B cell (primary cell): ENCODE results near the gene FCN2. TPM values are rescaled to one million over a fixed set of nuclear protein-coding genes. Genes with fewer than 3 reads are reported as not detected.

Source experiments
- ATAC-seq: fragments of 200-7000 bp; cut with Tn5 transposase; one replicate; pipeline ENCODE4 v1.10.0; 2021; ENCODE audit warnings: low read depth, mild to moderate bottlenecking, moderate number of reproducible peaks, moderate library complexity
- CTCF ChIA-PET: fragments of 350-600 bp; sonication (Branson Sonifier 250); formaldehyde crosslinking; loops from one replicate; lab custom pipeline; 2021; ENCODE audit warnings: antibody characterized with exemption, inconsistent platforms; lab: Charles Lee
- POLR2A ChIA-PET: fragments of 350-600 bp; sonication (Branson Sonifier 250); formaldehyde crosslinking; loops from one replicate; lab custom pipeline; 2021; ENCODE audit warnings: antibody characterized with exemption; lab: Charles Lee
- DNase-seq: peaks from one replicate; pipeline ENCODE4 v3.0.0; 2013
- H2AFZ ChIP-seq: 2 replicates; pipeline ENCODE4 v1.6.1; 2012; ENCODE audit warnings: mild to moderate bottlenecking, low read depth, low read length; ENCODE audit not compliant: insufficient read depth, poor library complexity, severe bottlenecking
- H3K27ac ChIP-seq, 2 donors: 1 replicate in 1 of 2; 2 replicates in 1 of 2; pipeline ENCODE4 v1.5.1; 2012 to 2013; ENCODE audit warnings: low read length in 2 of 2, mild to moderate bottlenecking in 2 of 2, moderate library complexity in 1 of 2
- H3K27me3 ChIP-seq, 4 experiments: fragments of 200-600 bp in 1 of 4; sonication (generic) in 1 of 4; replicated peaks in 1 of 4; 1 replicate in 2 of 4; 2 replicates in 2 of 4; pipeline versions ENCODE4 v1.6.1 to v1.7.0; 2013 to 2016; ENCODE audit warnings: low read length in 3 of 4, mild to moderate bottlenecking in 2 of 4, mixed read lengths in 1 of 4, moderate library complexity in 1 of 4; ENCODE audit not compliant: insufficient read depth in 4 of 4, control insufficient read depth in 3 of 4; ENCODE audit errors: control extremely low read depth in 1 of 4
- H3K36me3 ChIP-seq, 2 experiments: replicated peaks in 1 of 2; 1 replicate in 1 of 2; 2 replicates in 1 of 2; pipeline versions ENCODE4 v1.6.1 to v1.7.1; 2013; ENCODE audit warnings: low read length in 1 of 2; ENCODE audit not compliant: insufficient read depth in 2 of 2, control insufficient read depth in 1 of 2; ENCODE audit errors: control extremely low read depth in 1 of 2, extremely low read depth in 1 of 2
- H3K4me1 ChIP-seq, 2 donors: fragments of 200-600 bp in 1 of 2; sonication (generic) in 1 of 2; 1 replicate in 1 of 2; 2 replicates in 1 of 2; pipeline versions ENCODE4 v1.5.1 to v1.6.1; 2013 to 2017; ENCODE audit warnings: low read length in 2 of 2; ENCODE audit not compliant: control insufficient read depth in 2 of 2, insufficient read depth in 2 of 2
- H3K4me2 ChIP-seq: replicated peaks from 2 replicates; pipeline ENCODE3; 2012; ENCODE audit warnings: mild to moderate bottlenecking, low read depth, low read length; ENCODE audit not compliant: poor library complexity, severe bottlenecking
- H3K4me3 ChIP-seq, 5 experiments: fragments of 200-600 bp in 1 of 5; sonication (generic) in 1 of 5; 1 replicate in 3 of 5; 2 replicates in 2 of 5; pipeline versions ENCODE4 v1.5.1 to v1.7.0; 2011 to 2016; ENCODE audit warnings: low read length in 4 of 5, mild to moderate bottlenecking in 4 of 5, low read depth in 2 of 5, control low read depth in 1 of 5, moderate library complexity in 1 of 5; ENCODE audit not compliant: insufficient read depth in 1 of 5; ENCODE audit errors: control extremely low read depth in 1 of 5, extremely low read depth in 1 of 5
- H3K79me2 ChIP-seq: fragments of 200-600 bp; sonication (generic); one replicate; pipeline ENCODE4 v1.6.0; 2016; ENCODE audit warnings: low read length; ENCODE audit not compliant: control insufficient read depth, insufficient read depth
- H3K9ac ChIP-seq: fragments of 200-600 bp; sonication (generic); 2 replicates; pipeline ENCODE4 v1.6.1; 2017; ENCODE audit warnings: mild to moderate bottlenecking, low read length, moderate library complexity
- H3K9me3 ChIP-seq, 3 donors: one replicate each; pipeline versions ENCODE4 v1.6.1 to v1.7.1; 2013; ENCODE audit warnings: low read length in 2 of 3; ENCODE audit not compliant: control insufficient read depth in 2 of 3, insufficient read depth in 1 of 3; ENCODE audit errors: control extremely low read depth in 1 of 3
- H4K20me1 ChIP-seq: 2 replicates; pipeline ENCODE4 v1.6.0; 2012; ENCODE audit warnings: mild to moderate bottlenecking, low read length; ENCODE audit not compliant: insufficient read depth, control insufficient read depth, poor library complexity, severe bottlenecking
- H3K27ac Mint-ChIP-seq: one replicate; pipeline ENCODE4 v1.8.0; 2021; ENCODE audit warnings: mixed read lengths
- H3K27me3 Mint-ChIP-seq: one replicate; pipeline ENCODE4 v1.8.0; 2021; ENCODE audit warnings: mixed read lengths
- H3K4me1 Mint-ChIP-seq: one replicate; pipeline ENCODE4 v1.8.0; 2021; ENCODE audit warnings: mixed read lengths
- H3K4me3 Mint-ChIP-seq: one replicate; pipeline ENCODE4 v1.8.0; 2021; ENCODE audit warnings: mixed read lengths
- H3K9me3 Mint-ChIP-seq: one replicate; pipeline ENCODE4 v1.8.0; 2022; ENCODE audit warnings: mixed read lengths; ENCODE audit not compliant: insufficient read depth
- EZH2 ChIP-seq: IDR thresholded peaks from 2 replicates; pipeline ENCODE4 v1.6.1; 2012; ENCODE audit warnings: borderline replicate concordance, low read depth, mild to moderate bottlenecking, moderate library complexity, low read length; ENCODE audit not compliant: insufficient read depth, poor library complexity, severe bottlenecking
- WGBS: methylation state at CpG from one replicate; pipeline ENCODE4 v1.1.5; 2013; ENCODE audit warnings: missing lambda C conversion rate; ENCODE audit not compliant: insufficient coverage; 5-methylcytosine and 5-hydroxymethylcytosine counted together
- intact Hi-C: fragments of 100-400 bp; cut with micrococcal nuclease; formaldehyde crosslinking; loops from one replicate; pipeline ENCODE4 v1.10.0; 2022
- polyA plus RNA-seq: library from polyadenylated mRNA; depleted of rRNA; stranded (reverse); fragments of >200 nt; gene quantifications from 2 replicates; pipeline ENCODE4 v1.2.3, GENCODE V29; 2012
- total RNA-seq, 2 donors: library from RNA; stranded (reverse); fragments of 120-200 nt in 1 of 2; gene quantifications; 1 replicate in 1 of 2; 2 replicates in 1 of 2; pipeline versions ENCODE4 v1.2.3 to v1.2.4, GENCODE V29; 2013 to 2022
- TF ChIP-seq, protein P1 (sequence below): fragments of 200-600 bp; IDR thresholded peaks from one replicate; pipeline ENCODE4 v1.8.0; 2022; ENCODE audit warnings: antibody characterized with exemption, mild to moderate bottlenecking

FCN2 gene
- total and polyA plus RNA-seq, 2 donors (not counting 1 experiment from before 2014, with no cell fraction given): not detected

DNA sequence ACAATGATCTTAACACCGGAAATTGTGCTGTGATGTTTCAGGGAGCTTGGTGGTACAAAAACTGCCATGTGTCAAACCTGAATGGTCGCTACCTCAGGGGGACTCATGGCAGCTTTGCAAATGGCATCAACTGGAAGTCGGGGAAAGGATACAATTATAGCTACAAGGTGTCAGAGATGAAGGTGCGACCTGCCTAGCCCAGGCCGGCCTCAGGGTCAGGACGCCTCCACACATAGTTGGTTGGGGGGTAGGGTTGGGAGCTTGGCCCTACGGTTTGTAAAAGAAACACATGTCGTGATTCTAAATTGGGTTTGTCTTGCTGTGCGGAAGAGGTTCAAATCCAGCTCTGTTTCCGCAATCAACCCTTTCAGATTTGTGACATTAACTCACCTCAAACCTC is 6.6 kb downstream of the FCN2 start:
- POLR2A ChIA-PET: no interaction called here
- no peaks in the 10 kb centered on the region for H4K20me1 ChIP-seq
- no peak for DNase-seq
- H3K4me3 ChIP-seq: no peak overlapping the region
- H3K79me2 ChIP-seq: no peaks in the 10 kb centered on the region
- H3K27ac ChIP-seq: no peak overlapping the region
- H2AFZ ChIP-seq: no peak overlapping the region
- 93% methylated on average over 5 of the region's 10 CpGs for WGBS
- no peaks in the 10 kb centered on the region for H3K9me3 Mint-ChIP-seq
- no peak overlapping the region for H3K9ac ChIP-seq
- no peak for ATAC-seq
- H3K4me1 ChIP-seq: peaks cover 0 to 4% of the 10 kb centered on the region in 2 donors
- no peak for TF ChIP-seq EZH2
- TF ChIP-seq, protein P1, sequence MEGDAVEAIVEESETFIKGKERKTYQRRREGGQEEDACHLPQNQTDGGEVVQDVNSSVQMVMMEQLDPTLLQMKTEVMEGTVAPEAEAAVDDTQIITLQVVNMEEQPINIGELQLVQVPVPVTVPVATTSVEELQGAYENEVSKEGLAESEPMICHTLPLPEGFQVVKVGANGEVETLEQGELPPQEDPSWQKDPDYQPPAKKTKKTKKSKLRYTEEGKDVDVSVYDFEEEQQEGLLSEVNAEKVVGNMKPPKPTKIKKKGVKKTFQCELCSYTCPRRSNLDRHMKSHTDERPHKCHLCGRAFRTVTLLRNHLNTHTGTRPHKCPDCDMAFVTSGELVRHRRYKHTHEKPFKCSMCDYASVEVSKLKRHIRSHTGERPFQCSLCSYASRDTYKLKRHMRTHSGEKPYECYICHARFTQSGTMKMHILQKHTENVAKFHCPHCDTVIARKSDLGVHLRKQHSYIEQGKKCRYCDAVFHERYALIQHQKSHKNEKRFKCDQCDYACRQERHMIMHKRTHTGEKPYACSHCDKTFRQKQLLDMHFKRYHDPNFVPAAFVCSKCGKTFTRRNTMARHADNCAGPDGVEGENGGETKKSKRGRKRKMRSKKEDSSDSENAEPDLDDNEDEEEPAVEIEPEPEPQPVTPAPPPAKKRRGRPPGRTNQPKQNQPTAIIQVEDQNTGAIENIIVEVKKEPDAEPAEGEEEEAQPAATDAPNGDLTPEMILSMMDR: no peak
- no peak overlapping the region for H3K4me2 ChIP-seq
- intact Hi-C loops: no loop called here
- H3K27me3 ChIP-seq: peaks cover 0 to 18% (median 5%) of the 10 kb centered on the region in 4 experiments
- no peak overlapping the region for H3K27ac Mint-ChIP-seq
- H3K27me3 Mint-ChIP-seq: peaks cover 17% of the 10 kb centered on the region
- H3K4me3 Mint-ChIP-seq: no peak overlapping the region
- peaks cover 2% of the 10 kb centered on the region for H3K4me1 Mint-ChIP-seq
- CTCF ChIA-PET: no interaction called here
- peaks cover 0 to 2% (median 0%) of the 10 kb centered on the region in 3 donors for H3K9me3 ChIP-seq
- H3K36me3 ChIP-seq: no peaks in the 10 kb centered on the region

DNA sequence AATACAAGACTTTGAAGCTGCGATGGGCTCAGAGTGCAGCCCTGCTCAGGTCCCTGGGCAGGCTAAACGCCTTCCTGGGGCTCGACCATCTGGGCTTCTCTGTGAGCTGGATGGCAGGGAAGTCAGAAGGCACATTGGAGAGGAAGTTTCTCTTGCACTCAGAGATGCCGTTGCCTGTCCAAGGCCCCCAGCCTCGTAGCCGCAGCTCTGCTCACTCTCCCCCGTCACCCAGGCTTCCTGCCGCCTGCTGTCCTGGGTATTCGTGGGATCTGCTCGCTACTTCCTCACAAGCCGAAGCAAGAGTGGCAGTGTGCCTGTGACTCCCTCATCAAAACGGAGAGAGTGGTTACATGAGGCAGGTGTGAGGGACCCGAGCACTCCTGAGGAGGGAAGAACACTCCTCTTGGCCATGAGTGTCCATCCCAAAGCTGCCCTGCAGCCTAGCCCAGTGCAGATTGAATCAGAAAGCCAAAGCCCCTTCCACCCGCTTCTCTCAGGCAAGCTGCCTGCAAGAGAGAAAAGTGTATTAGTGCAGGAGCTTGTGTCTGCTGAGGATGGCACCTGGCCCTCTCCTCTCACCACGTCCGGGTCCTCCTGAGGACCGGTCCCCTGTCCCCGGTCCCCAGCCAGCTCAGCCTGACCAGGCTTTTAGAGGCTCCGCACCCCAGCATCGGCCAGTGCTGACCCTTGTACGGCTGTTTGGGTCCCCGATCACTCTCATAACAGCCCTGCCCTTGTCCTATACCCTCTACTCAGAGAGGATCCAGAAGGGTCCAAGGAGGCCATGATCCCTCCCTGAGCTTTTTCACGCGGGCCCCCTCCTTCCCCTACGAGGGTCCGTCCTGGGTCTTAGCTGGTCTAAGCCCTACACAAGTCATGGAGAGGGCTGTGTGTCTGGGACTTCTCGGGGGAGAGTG is 7.3 kb downstream of the FCN2 start:
- Histone ChIP-seq H3K27me3 (peaks cover 0 to 16% (median 5%) of the 10 kb centered on the region in 4 experiments), H2AFZ (peak overlapping the region; percentile 28), H3K4me2 (no peak overlapping the region), H3K4me1 (peaks cover 0 to 4% of the 10 kb centered on the region in 2 donors), H3K9ac (no peak overlapping the region), H3K79me2 (no peaks in the 10 kb centered on the region), H3K27ac (no peak overlapping the region), H3K4me3 (no peak overlapping the region), H4K20me1 (no peaks in the 10 kb centered on the region), H3K9me3 (peaks cover 0 to 2% (median 0%) of the 10 kb centered on the region in 3 donors), H3K36me3 (no peaks in the 10 kb centered on the region)
- no peak for ATAC-seq
- Mint-ChIP-seq H3K27ac (no peak overlapping the region), H3K4me1 (peaks cover 2% of the 10 kb centered on the region), H3K9me3 (no peaks in the 10 kb centered on the region), H3K27me3 (peaks cover 22% of the 10 kb centered on the region), H3K4me3 (no peak overlapping the region)
- no peak for DNase-seq
- CTCF ChIA-PET: no interaction called here
- TF ChIP-seq, protein P1: no peak
- no peak for TF ChIP-seq EZH2
- POLR2A ChIA-PET: no interaction called here
- intact Hi-C loops: no loop called here
- 31% methylated on average over 21 of the region's 27 CpGs for WGBS
